Activated CD8-positive, alpha-beta memory T cell treated with anti-CD3 and anti-CD28 coated beads for 36 hours (primary cell): ENCODE data around the gene ANGPTL2. TPM values are rescaled to one million over a fixed set of nuclear protein-coding genes. Genes with fewer than 3 reads are reported as not detected.

Experiments used
- CTCF ChIA-PET: fragments of 350-600 bp; sonication (Branson Sonifier 250); formaldehyde crosslinking; loops from one replicate; lab custom pipeline; 2021; ENCODE audit warnings: antibody characterized with exemption; lab: Charles Lee
- POLR2A ChIA-PET: fragments of 350-600 bp; sonication (Branson Sonifier 250); formaldehyde crosslinking; loops from one replicate; lab custom pipeline; 2021; ENCODE audit warnings: antibody characterized with exemption; lab: Charles Lee
- total RNA-seq, 2 experiments: library from RNA; stranded (reverse); gene quantifications; one replicate each; pipeline ENCODE4 v1.2.3, GENCODE V29; 2021

Gene ANGPTL2
- total RNA-seq, 2 experiments from 2014 or later = not detected

- POLR2A ChIA-PET = no interaction called here
- CTCF ChIA-PET = no interaction called here
Measured at GRCh38 chr9:127064335-127064734, 58.1 kb downstream of the ANGPTL2 start.

- CTCF ChIA-PET = no interaction called here
- POLR2A ChIA-PET = no interaction called here
Measured at GRCh38 chr9:127061411-127061810, 61.0 kb downstream of the ANGPTL2 start.

GRCh38 chr9:127059765-127060361, 62.6 kb downstream of the ANGPTL2 start:
- ChIA-PET CTCF (no interaction called here), POLR2A (no interaction called here)

- CTCF ChIA-PET = no interaction called here
- POLR2A ChIA-PET = no interaction called here
Measured at GRCh38 chr9:127059030-127059429, 63.4 kb downstream of the ANGPTL2 start.

GRCh38 chr9:127058645-127059021, 63.8 kb downstream of the ANGPTL2 start:
- POLR2A ChIA-PET = no interaction called here
- CTCF ChIA-PET = no interaction called here

- ChIA-PET POLR2A (no interaction called here), CTCF (no interaction called here)
Measured at GRCh38 chr9:127058011-127058644, 64.3 kb downstream of the ANGPTL2 start.

GRCh38 chr9:127056446-127056845, 66.0 kb downstream of the ANGPTL2 start:
- ChIA-PET POLR2A (no interaction called here), CTCF (interaction anchor here (0.5 kb wide), 1 partner anchor 132 kb away, joined by 3 read pairs; no protein-coding TSS in a partner anchor)

GRCh38 chr9:127055745-127056402, 66.6 kb downstream of the ANGPTL2 start:
- ChIA-PET CTCF (interaction anchor here (0.5 kb wide), 1 partner anchor 132 kb away, joined by 3 read pairs; no protein-coding TSS in a partner anchor), POLR2A (no interaction called here)

- CTCF ChIA-PET = no interaction called here
Measured at GRCh38 chr9:127053960-127054359, 68.5 kb downstream of the ANGPTL2 start.

GRCh38 chr9:127053057-127053821, 69.2 kb downstream of the ANGPTL2 start:
- CTCF ChIA-PET = no interaction called here
- POLR2A ChIA-PET = no interaction called here

More at GRCh38 chr9:127053960-127054359, 68.5 kb downstream of the ANGPTL2 start:
- POLR2A ChIA-PET = no interaction called here

GRCh38 chr9:127051881-127052595, 70.4 kb downstream of the ANGPTL2 start:
- ChIA-PET POLR2A (no interaction called here), CTCF (no interaction called here)

- ChIA-PET POLR2A (no interaction called here), CTCF (no interaction called here)
Measured at GRCh38 chr9:127050591-127051001, 71.8 kb downstream of the ANGPTL2 start.

GRCh38 chr9:127050152-127050551, 72.3 kb downstream of the ANGPTL2 start:
- ChIA-PET CTCF (interaction anchor here (1.1 kb wide), 1 partner anchor 45 kb away, joined by 3 read pairs; no protein-coding TSS in a partner anchor), POLR2A (no interaction called here)

GRCh38 chr9:127049581-127049980, 72.9 kb downstream of the ANGPTL2 start:
- POLR2A ChIA-PET = no interaction called here
- CTCF ChIA-PET = interaction anchor here (1.1 kb wide), 1 partner anchor 44 kb away, joined by 3 read pairs; no protein-coding TSS in a partner anchor

GRCh38 chr9:127049044-127049443, 73.4 kb downstream of the ANGPTL2 start:
- CTCF ChIA-PET = interaction anchor here (1.1 kb wide), 1 partner anchor 44 kb away, joined by 3 read pairs; no protein-coding TSS in a partner anchor
- POLR2A ChIA-PET = no interaction called here

GRCh38 chr9:127047971-127048370, 74.5 kb downstream of the ANGPTL2 start:
- ChIA-PET CTCF (no interaction called here), POLR2A (interaction anchor here (0.6 kb wide), 1 partner anchor 40 kb away, joined by 3 read pairs; no protein-coding TSS in a partner anchor)

GRCh38 chr9:127045148-127045547, 77.3 kb downstream of the ANGPTL2 start:
- CTCF ChIA-PET = no interaction called here

GRCh38 chr9:127039492-127039891, 82.9 kb downstream of the ANGPTL2 start:
- ChIA-PET POLR2A (no interaction called here), CTCF (no interaction called here)

More at GRCh38 chr9:127045148-127045547, 77.3 kb downstream of the ANGPTL2 start:
- POLR2A ChIA-PET = no interaction called here

- POLR2A ChIA-PET = interaction anchor here (0.5 kb wide), 1 partner anchor 546 kb away, joined by 3 read pairs; no protein-coding TSS in a partner anchor
- CTCF ChIA-PET = no interaction called here
Measured at GRCh38 chr9:127038531-127038930, 83.9 kb downstream of the ANGPTL2 start.
